Liver (tissue), 4 donors: Measurements from ENCODE around the gene GALNT8. TPM values are rescaled to one million over a fixed set of nuclear protein-coding genes. Genes with fewer than 3 reads are reported as not detected.

Experiments used
- polyA plus RNA-seq, 2 donors: library from polyadenylated mRNA; stranded (reverse) in 1 of 2; unstranded in 1 of 2; fragments of 200-250 nt in 1 of 2; fragments of >200 nt in 1 of 2; fragmentation: Nextera tagmentation in 1 of 2; extraction: Ambion mirVana in 1 of 2; gene quantifications; one replicate each; pipeline versions ENCODE4 v1.2.1 to v1.2.3, GENCODE V29; 2013 to 2015
- total RNA-seq, 2 donors: library from RNA; depleted of rRNA; stranded (reverse); fragments of >200 nt; gene quantifications; one replicate each; pipeline ENCODE4 v1.2.3, GENCODE V29; 2014
- donor health status: healthy.
- donor health status: healthy.
- donor health status: healthy.

The GALNT8 gene
- total and polyA plus RNA-seq, 4 donors, result 0.03 to 0.25 (median 0.19) TPM; not detected in 1

Other genes starting within 250 kb of the GALNT8 start
- gene RAD51AP1, start 181.5 kb upstream of the GALNT8 start, total RNA-seq, result 10 to 100 TPM in 1 of 2 donors, under 1 TPM in 1; 0.50 to 14.9 TPM
- 1 to 10 TPM; 1.3 TPM for gene RAD51AP1, start 181.5 kb upstream of the GALNT8 start, polyA plus RNA-seq
- 10 to 100 TPM; 12.0 to 20.3 TPM for gene DYRK4, start 158.2 kb upstream of the GALNT8 start, total RNA-seq
- 10 to 100 TPM; 13.9 to 15.0 TPM for gene DYRK4, start 158.2 kb upstream of the GALNT8 start, polyA plus RNA-seq
- gene AKAP3, start 71.3 kb upstream of the GALNT8 start, total RNA-seq, result 1 to 10 TPM; 1.6 to 2.0 TPM
- under 1 TPM; 0.21 to 0.51 TPM for gene AKAP3, start 71.3 kb upstream of the GALNT8 start, polyA plus RNA-seq
- gene NDUFA9, start 71.3 kb upstream of the GALNT8 start, total RNA-seq, result 10 to 100 TPM; 21.4 to 55.6 TPM
- gene NDUFA9, start 71.3 kb upstream of the GALNT8 start, polyA plus RNA-seq, result 100 to 1,000 TPM in 1 of 2 donors, 10 to 100 TPM in 1; 57.7 to 132 TPM
- gene KCNA1, start 189.5 kb downstream of the GALNT8 start, total RNA-seq, result not detected
- gene KCNA1, start 189.5 kb downstream of the GALNT8 start, polyA plus RNA-seq, result not detected